Gastroesophageal sphincter (tissue), 3 donors: Measurements from ENCODE around the gene PTBP1.

ENCODE experiments used
- CTCF ChIP-seq, 4 experiments: fragments of 200-600 bp in 2 of 4; fragments of 450-650 bp in 2 of 4; sonication (generic) in 1 of 4; IDR thresholded peaks; one replicate each; pipeline ENCODE4 v1.5.1; 2017 to 2019; ENCODE audit warnings: antibody characterized with exemption in 4 of 4, mild to moderate bottlenecking in 2 of 4, moderate library complexity in 2 of 4
- EP300 ChIP-seq: sonication (generic); formaldehyde crosslinking; IDR thresholded peaks from one replicate; pipeline ENCODE4 v1.6.1; 2017; ENCODE audit warnings: antibody characterized with exemption, mild to moderate bottlenecking
- POLR2A ChIP-seq, 2 donors: fragments of 450-650 bp; IDR thresholded peaks; one replicate each; pipeline ENCODE4 v1.6.1; 2017; ENCODE audit warnings: antibody characterized with exemption in 2 of 2, mild to moderate bottlenecking in 2 of 2, moderate library complexity in 1 of 2
- POLR2AphosphoS5 ChIP-seq: sonication (generic); formaldehyde crosslinking; IDR thresholded peaks from one replicate; pipeline ENCODE4 v1.6.1; 2017; ENCODE audit warnings: antibody characterized with exemption

GRCh38 chr19:784541-784940 is 12.7 kb upstream of the PTBP1 start:
- no peak for TF ChIP-seq CTCF (IDR thresholded peaks at IDR 0.05)
- no peak for TF ChIP-seq POLR2A (IDR thresholded peaks at IDR 0.05)
- no peak for TF ChIP-seq POLR2AphosphoS5
- no peak for TF ChIP-seq EP300
